ENCODE data around the gene SPEN.

SPEN gene

DNA sequence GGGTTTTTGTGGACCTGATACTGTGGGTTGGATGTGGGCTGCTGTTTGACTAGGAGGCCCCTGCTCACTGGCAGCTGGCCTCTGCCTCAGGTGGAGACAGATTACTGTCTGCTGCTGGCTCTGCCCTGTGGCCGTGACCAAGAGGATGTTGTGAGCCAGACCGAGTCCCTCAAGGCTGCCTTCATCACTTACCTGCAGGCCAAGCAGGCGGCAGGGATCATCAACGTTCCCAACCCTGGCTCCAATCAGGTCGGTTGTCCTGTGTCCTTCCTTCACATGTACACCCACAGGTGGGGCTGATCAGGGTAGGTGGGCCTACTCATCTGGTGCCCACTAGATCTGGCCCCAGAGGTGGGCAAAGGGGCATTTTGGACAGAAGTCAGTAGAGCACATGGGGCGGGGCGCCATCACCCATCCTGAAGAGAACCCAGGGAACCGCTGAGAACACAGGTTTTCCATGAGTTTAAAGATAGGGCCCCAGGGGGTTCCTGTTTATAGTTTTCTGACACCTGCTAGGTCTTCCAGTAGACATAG lies 91.2 kb downstream of the SPEN start:
- Histone ChIP-seq H2BK5ac (ENCODE audit: low read length) (no peak overlapping the region), H2AK5ac (ENCODE audit: low read length) (no peak overlapping the region), H2BK120ac (ENCODE audit: low read depth, low read length) (no peak overlapping the region), H3K56ac (ENCODE audit: low read length) (no peak overlapping the region), H2BK15ac (replicated peaks; ENCODE audit: low read depth) (no peak overlapping the region), H3K23ac (ENCODE audit: low read length) (no peak overlapping the region), H3K4me3 (ENCODE audit: low read length) (no peak overlapping the region), H3K79me2 (ENCODE audit: control insufficient read depth, insufficient read depth, low read length) (no peaks in the 10 kb centered on the region), H4K5ac (ENCODE audit: low read length) (no peak overlapping the region), H3K27ac (ENCODE audit: low read depth, low read length) (no peak overlapping the region), H3K18ac (ENCODE audit: low read length) (no peak overlapping the region), H3K4me1 (ENCODE audit: control insufficient read depth, low read depth, low read length) (no peaks in the 10 kb centered on the region), H4K8ac (ENCODE audit: low read depth, low read length) (no peak overlapping the region), H3K4me2 (ENCODE audit: low read length) (no peak overlapping the region), H3K9ac (ENCODE audit: low read length) (no peak overlapping the region), H3K36me3 (ENCODE audit: control insufficient read depth, insufficient read depth, low read length) (peaks cover 16% of the 10 kb centered on the region), H3K79me1 (ENCODE audit: low read length) (peaks cover 2% of the 10 kb centered on the region), H3K27me3 (ENCODE audit: insufficient read depth, low read length, poor library complexity) (no peaks in the 10 kb centered on the region), H3K4ac (ENCODE audit: low read depth, low read length) (no peak overlapping the region)
- no CpG with 5 or more reads among the region's 8 CpGs for WGBS (ENCODE audit: extremely low coverage, insufficient coverage, low lambda C conversion rate)
- no peak for DNase-seq

- peaks cover 2% of the 10 kb centered on the region for H3K79me1 ChIP-seq (ENCODE audit: low read length)
- no peak overlapping the region for H4K5ac ChIP-seq (ENCODE audit: low read length)
- H2BK120ac ChIP-seq (ENCODE audit: low read depth, low read length): no peak overlapping the region
- H3K79me2 ChIP-seq (ENCODE audit: control insufficient read depth, insufficient read depth, low read length): no peaks in the 10 kb centered on the region
- H3K9ac ChIP-seq (ENCODE audit: low read length): no peak overlapping the region
- no CpG with 5 or more reads among the region's 17 CpGs for whole genome bisulfite sequencing (ENCODE audit: extremely low coverage, insufficient coverage, low lambda C conversion rate)
- no peak overlapping the region for H2BK15ac ChIP-seq (replicated peaks; ENCODE audit: low read depth)
- H3K4me1 ChIP-seq (ENCODE audit: control insufficient read depth, low read depth, low read length): no peaks in the 10 kb centered on the region
- H3K27ac ChIP-seq (ENCODE audit: low read depth, low read length): no peak overlapping the region
- H4K8ac ChIP-seq (ENCODE audit: low read depth, low read length): no peak overlapping the region
- H3K56ac ChIP-seq (ENCODE audit: low read length): no peak overlapping the region
- peaks cover 16% of the 10 kb centered on the region for H3K36me3 ChIP-seq (ENCODE audit: control insufficient read depth, insufficient read depth, low read length)
- no peak overlapping the region for H3K4me3 ChIP-seq (ENCODE audit: low read length)
- H3K23ac ChIP-seq (ENCODE audit: low read length): no peak overlapping the region
- H3K18ac ChIP-seq (ENCODE audit: low read length): no peak overlapping the region
- no peaks in the 10 kb centered on the region for H3K27me3 ChIP-seq (ENCODE audit: insufficient read depth, low read length, poor library complexity)
- H2BK5ac ChIP-seq (ENCODE audit: low read length): no peak overlapping the region
- no peak overlapping the region for H2AK5ac ChIP-seq (ENCODE audit: low read length)
- no peak overlapping the region for H3K4ac ChIP-seq (ENCODE audit: low read depth, low read length)
- DNase-seq: no peak
- H3K4me2 ChIP-seq (ENCODE audit: low read length): no peak overlapping the region
Observed at GRCh38 chr1:15939181-15940109, 91.9 kb downstream of the SPEN start.

DNA sequence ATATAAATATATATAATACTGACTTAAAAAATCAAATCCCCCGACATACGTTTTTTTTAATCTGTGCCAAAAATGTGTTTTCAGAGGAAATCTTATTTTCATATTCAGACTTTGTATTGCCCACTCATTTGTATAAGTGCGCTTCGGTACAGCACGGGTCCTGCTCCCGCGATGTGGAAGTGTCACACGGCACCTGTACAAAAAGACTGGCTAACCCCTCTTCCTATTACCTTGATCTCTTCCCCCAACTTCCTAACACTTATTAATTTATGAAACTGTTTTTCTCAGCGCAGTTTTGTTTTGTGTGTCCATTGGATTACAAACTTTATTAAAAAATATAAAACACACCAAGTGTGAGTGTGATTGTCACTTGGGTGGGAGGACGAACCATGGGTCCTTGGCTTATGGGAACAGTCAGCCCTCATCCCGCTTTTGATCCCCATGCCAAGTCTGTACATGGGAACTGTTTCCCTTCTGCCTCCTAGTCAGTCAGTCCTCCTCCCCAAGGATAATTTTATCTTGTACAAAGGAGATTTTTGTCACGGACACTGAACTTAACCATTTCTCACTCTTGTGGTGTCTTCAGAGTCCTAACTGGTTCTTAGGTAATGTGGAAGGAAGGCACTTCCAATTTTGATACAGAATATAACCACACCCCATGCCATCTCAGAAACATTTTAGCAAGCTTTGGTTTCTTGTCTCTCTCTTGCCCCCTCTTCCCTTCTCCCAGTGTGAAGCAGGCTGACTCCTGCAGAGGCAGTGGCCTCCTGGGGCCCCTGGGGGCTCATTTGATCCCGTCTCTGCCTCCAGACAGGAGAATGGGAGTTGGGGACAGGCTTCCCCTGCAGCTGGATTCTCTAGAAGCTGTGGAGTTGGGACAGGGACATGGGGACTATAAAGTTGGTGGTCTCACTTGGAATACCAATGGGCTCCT lies 92.9 kb downstream of the SPEN start:
- Histone ChIP-seq H3K4me2 (ENCODE audit: low read length) (no peak overlapping the region), H3K18ac (ENCODE audit: low read length) (no peak overlapping the region), H3K56ac (ENCODE audit: low read length) (no peak overlapping the region), H2BK15ac (replicated peaks; ENCODE audit: low read depth) (no peak overlapping the region), H3K79me1 (ENCODE audit: low read length) (no peaks in the 10 kb centered on the region), H3K4me1 (ENCODE audit: control insufficient read depth, low read depth, low read length) (no peaks in the 10 kb centered on the region), H3K79me2 (ENCODE audit: control insufficient read depth, insufficient read depth, low read length) (no peaks in the 10 kb centered on the region), H2BK5ac (ENCODE audit: low read length) (no peak overlapping the region), H3K27ac (ENCODE audit: low read depth, low read length) (no peak overlapping the region), H2AK5ac (ENCODE audit: low read length) (no peak overlapping the region), H3K4me3 (ENCODE audit: low read length) (no peak overlapping the region), H3K36me3 (ENCODE audit: control insufficient read depth, insufficient read depth, low read length) (peaks cover 17% of the 10 kb centered on the region), H2BK120ac (ENCODE audit: low read depth, low read length) (no peak overlapping the region), H4K8ac (ENCODE audit: low read depth, low read length) (no peak overlapping the region), H3K23ac (ENCODE audit: low read length) (no peak overlapping the region), H3K27me3 (ENCODE audit: insufficient read depth, low read length, poor library complexity) (no peaks in the 10 kb centered on the region), H3K4ac (ENCODE audit: low read depth, low read length) (no peak overlapping the region), H3K9ac (ENCODE audit: low read length) (no peak overlapping the region), H4K5ac (ENCODE audit: low read length) (no peak overlapping the region)
- DNase-seq: no peak
- WGBS (ENCODE audit: extremely low coverage, insufficient coverage, low lambda C conversion rate): no CpG with 5 or more reads among the region's 13 CpGs

GRCh38 chr1:15941044-15941840 lies 93.7 kb downstream of the SPEN start:
- Histone ChIP-seq H3K27ac (ENCODE audit: low read depth, low read length) (no peak overlapping the region), H3K79me2 (ENCODE audit: control insufficient read depth, insufficient read depth, low read length) (no peaks in the 10 kb centered on the region), H2BK5ac (ENCODE audit: low read length) (no peak overlapping the region), H3K4me3 (ENCODE audit: low read length) (no peak overlapping the region), H3K23ac (ENCODE audit: low read length) (no peak overlapping the region), H3K36me3 (ENCODE audit: control insufficient read depth, insufficient read depth, low read length) (peaks cover 18% of the 10 kb centered on the region), H3K9ac (ENCODE audit: low read length) (no peak overlapping the region), H2AK5ac (ENCODE audit: low read length) (no peak overlapping the region), H3K79me1 (ENCODE audit: low read length) (no peaks in the 10 kb centered on the region), H3K4ac (ENCODE audit: low read depth, low read length) (no peak overlapping the region), H3K4me1 (ENCODE audit: control insufficient read depth, low read depth, low read length) (no peaks in the 10 kb centered on the region), H4K8ac (ENCODE audit: low read depth, low read length) (no peak overlapping the region), H3K27me3 (ENCODE audit: insufficient read depth, low read length, poor library complexity) (no peaks in the 10 kb centered on the region), H2BK120ac (ENCODE audit: low read depth, low read length) (no peak overlapping the region), H4K5ac (ENCODE audit: low read length) (no peak overlapping the region), H3K56ac (ENCODE audit: low read length) (no peak overlapping the region), H2BK15ac (replicated peaks; ENCODE audit: low read depth) (no peak overlapping the region), H3K4me2 (ENCODE audit: low read length) (no peak overlapping the region), H3K18ac (ENCODE audit: low read length) (no peak overlapping the region)
- no peak for DNase-seq
- WGBS (ENCODE audit: extremely low coverage, insufficient coverage, low lambda C conversion rate): no CpG with 5 or more reads among the region's 13 CpGs

DNA sequence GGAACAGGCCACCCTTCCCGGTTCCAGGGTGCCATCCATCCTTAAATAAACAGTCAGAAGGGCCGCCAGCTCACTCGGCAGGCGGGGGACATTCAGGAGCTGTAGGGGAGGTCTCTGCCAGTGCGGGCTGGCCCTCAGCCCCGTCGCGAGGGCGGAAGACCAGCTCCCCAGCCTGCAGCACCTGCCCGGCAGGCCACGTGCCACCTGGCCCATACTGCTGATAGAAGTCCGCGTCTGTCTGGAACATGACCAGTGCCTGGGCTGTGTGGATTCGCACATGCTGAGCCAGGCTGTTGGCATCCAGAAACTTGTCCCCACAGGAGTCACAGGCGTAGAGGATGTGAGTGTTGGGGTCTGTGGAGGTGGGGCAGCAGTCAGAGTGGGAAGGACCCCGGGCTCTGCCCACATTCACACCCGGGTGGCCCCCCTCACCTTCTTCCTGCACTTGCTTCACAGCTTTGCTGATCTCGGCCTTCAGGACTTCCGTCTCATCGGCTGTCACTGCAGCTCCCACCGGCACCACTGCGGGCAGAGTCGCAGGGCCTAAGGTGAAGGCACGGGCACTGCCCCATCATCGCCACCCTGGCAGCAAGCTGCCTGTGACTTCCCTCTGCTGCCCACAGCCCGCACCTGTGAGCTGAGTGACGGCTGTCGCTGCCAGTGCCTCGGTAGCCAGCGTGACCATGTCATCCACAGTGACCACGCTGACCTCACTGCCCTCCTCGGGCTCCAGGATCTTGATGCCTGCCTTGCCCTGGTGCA lies 94.6 kb downstream of the SPEN start:
- Histone ChIP-seq H2AK5ac (ENCODE audit: low read length) (no peak overlapping the region), H2BK5ac (ENCODE audit: low read length) (no peak overlapping the region), H3K4me1 (ENCODE audit: control insufficient read depth, low read depth, low read length) (no peaks in the 10 kb centered on the region), H3K79me1 (ENCODE audit: low read length) (no peaks in the 10 kb centered on the region), H3K27ac (ENCODE audit: low read depth, low read length) (no peak overlapping the region), H4K8ac (ENCODE audit: low read depth, low read length) (no peak overlapping the region), H3K18ac (ENCODE audit: low read length) (no peak overlapping the region), H3K27me3 (ENCODE audit: insufficient read depth, low read length, poor library complexity) (no peaks in the 10 kb centered on the region), H2BK120ac (ENCODE audit: low read depth, low read length) (no peak overlapping the region), H3K56ac (ENCODE audit: low read length) (no peak overlapping the region), H2BK15ac (replicated peaks; ENCODE audit: low read depth) (no peak overlapping the region), H3K9ac (ENCODE audit: low read length) (no peak overlapping the region), H3K36me3 (ENCODE audit: control insufficient read depth, insufficient read depth, low read length) (peaks cover 18% of the 10 kb centered on the region), H3K4me2 (ENCODE audit: low read length) (no peak overlapping the region), H3K4ac (ENCODE audit: low read depth, low read length) (no peak overlapping the region), H3K23ac (ENCODE audit: low read length) (no peak overlapping the region), H3K79me2 (ENCODE audit: control insufficient read depth, insufficient read depth, low read length) (no peaks in the 10 kb centered on the region), H4K5ac (ENCODE audit: low read length) (no peak overlapping the region), H3K4me3 (ENCODE audit: low read length) (no peak overlapping the region)
- no CpG with 5 or more reads among the region's 32 CpGs for WGBS (ENCODE audit: extremely low coverage, insufficient coverage, low lambda C conversion rate)
- no peak for DNase-seq
